ENCODE results near the gene SPOCK2.
A peak's percentile ranks its signal among the peaks of the same experiment; 100 is the strongest.

The SPOCK2 gene

GRCh38 chr10:72013202-72013945, 75.0 kb downstream of the SPOCK2 start:
- Mint-ChIP-seq H3K4me1 (peaks cover 83% of the 10 kb centered on the region), H3K4me3 (no peak overlapping the region), H3K9me3 (no peaks in the 10 kb centered on the region), H3K36me3 (ENCODE audit: low read depth) (peaks cover 18% of the 10 kb centered on the region), H3K27me3 (ENCODE audit: low read depth, poor library complexity) (peaks cover 8% of the 10 kb centered on the region), H3K27ac (no peak overlapping the region)
- TF ChIP-seq CTCF (IDR thresholded peaks at IDR 0.05): no peak
- DNase-seq: no peak

GRCh38 chr10:72012796-72013195, 75.6 kb downstream of the SPOCK2 start:
- Mint-ChIP-seq H3K4me1 (peaks cover 77% of the 10 kb centered on the region), H3K9me3 (no peaks in the 10 kb centered on the region), H3K4me3 (no peak overlapping the region), H3K36me3 (ENCODE audit: low read depth) (peaks cover 18% of the 10 kb centered on the region), H3K27ac (peak overlapping the region; percentile 58), H3K27me3 (ENCODE audit: low read depth, poor library complexity) (peaks cover 8% of the 10 kb centered on the region)
- no peak for DNase-seq
- TF ChIP-seq CTCF (IDR thresholded peaks at IDR 0.05): no peak

- H3K27ac Mint-ChIP-seq: peak overlapping the region; percentile 58
- peaks cover 8% of the 10 kb centered on the region for H3K27me3 Mint-ChIP-seq (ENCODE audit: low read depth, poor library complexity)
- DNase-seq: no peak
- H3K4me3 Mint-ChIP-seq: no peak overlapping the region
- H3K9me3 Mint-ChIP-seq: no peaks in the 10 kb centered on the region
- no peak for TF ChIP-seq CTCF (IDR thresholded peaks at IDR 0.05)
- peaks cover 71% of the 10 kb centered on the region for H3K4me1 Mint-ChIP-seq
- peaks cover 18% of the 10 kb centered on the region for H3K36me3 Mint-ChIP-seq (ENCODE audit: low read depth)
Measured at GRCh38 chr10:72011976-72012512, 76.3 kb downstream of the SPOCK2 start.

- no peak overlapping the region for H3K4me3 Mint-ChIP-seq
- no peak for TF ChIP-seq CTCF (IDR thresholded peaks at IDR 0.05)
- peaks cover 22% of the 10 kb centered on the region for H3K36me3 Mint-ChIP-seq (ENCODE audit: low read depth)
- no peak for DNase-seq
- peaks cover 70% of the 10 kb centered on the region for H3K4me1 Mint-ChIP-seq
- no peak overlapping the region for H3K27ac Mint-ChIP-seq
- H3K9me3 Mint-ChIP-seq: no peaks in the 10 kb centered on the region
- H3K27me3 Mint-ChIP-seq (ENCODE audit: low read depth, poor library complexity): peaks cover 8% of the 10 kb centered on the region
Measured at GRCh38 chr10:72011468-72011867, 76.9 kb downstream of the SPOCK2 start.

GRCh38 chr10:72011016-72011415, 77.3 kb downstream of the SPOCK2 start:
- H3K36me3 Mint-ChIP-seq (ENCODE audit: low read depth): peaks cover 23% of the 10 kb centered on the region
- DNase-seq: no peak
- peaks cover 70% of the 10 kb centered on the region for H3K4me1 Mint-ChIP-seq
- H3K9me3 Mint-ChIP-seq: no peaks in the 10 kb centered on the region
- peaks cover 8% of the 10 kb centered on the region for H3K27me3 Mint-ChIP-seq (ENCODE audit: low read depth, poor library complexity)
- no peak for TF ChIP-seq CTCF (IDR thresholded peaks at IDR 0.05)
- no peak overlapping the region for H3K4me3 Mint-ChIP-seq
- peak overlapping the region; percentile 99 for H3K27ac Mint-ChIP-seq
